Activated CD4-positive, CD25-positive, alpha-beta regulatory T cell (primary cell): ENCODE data around the gene MAPK10.

ENCODE experiments used
- DNase-seq, 4 experiments: peaks; one replicate each; lab custom pipeline; 2025; lab: John Stamatoyannopoulos, UW

MAPK10 gene

DNA sequence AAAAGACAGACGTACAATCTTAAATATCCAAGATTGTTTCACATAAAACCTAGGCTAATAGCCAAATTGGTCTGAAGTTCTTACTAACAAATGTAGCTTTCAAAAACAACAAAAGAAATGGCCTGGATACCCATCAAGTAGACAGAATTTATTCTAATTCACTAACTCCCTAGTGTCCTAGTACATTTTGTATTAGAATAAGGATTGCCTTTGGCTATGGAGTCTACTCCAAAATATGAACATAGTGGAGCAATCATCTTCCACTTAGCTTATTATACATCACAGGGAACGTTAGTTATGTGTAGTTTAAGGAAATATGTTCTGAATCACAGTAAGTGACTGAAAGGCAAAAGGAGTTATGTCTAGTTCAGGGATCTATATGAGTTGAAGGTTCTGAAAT is 81.7 kb downstream of the MAPK10 start:
- no peak for DNase-seq

DNA sequence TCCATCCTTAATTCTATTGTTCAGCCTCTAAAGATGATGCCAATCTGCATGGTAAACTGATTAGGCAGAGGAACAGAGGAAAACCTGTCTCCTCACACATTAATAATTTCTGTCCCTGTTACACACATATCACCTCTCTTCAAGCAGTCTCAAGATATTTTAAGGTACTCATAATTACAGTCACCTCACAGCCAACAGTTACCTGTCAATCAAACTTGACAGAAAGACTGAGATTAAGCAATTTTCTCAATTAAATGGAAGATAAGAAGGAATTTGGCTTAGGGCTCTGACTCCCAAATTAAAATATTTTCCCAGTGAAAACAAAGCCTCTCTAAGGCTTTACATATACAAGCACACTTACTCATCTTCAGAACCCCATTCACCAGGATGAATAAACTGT is 85.2 kb downstream of the MAPK10 start:
- DNase-seq, result no peak

GRCh38 chr4:86272669-86273068 is 87.2 kb downstream of the MAPK10 start:
- no peak for DNase-seq

GRCh38 chr4:86271057-86271456 is 88.8 kb downstream of the MAPK10 start:
- no peak for DNase-seq

DNA sequence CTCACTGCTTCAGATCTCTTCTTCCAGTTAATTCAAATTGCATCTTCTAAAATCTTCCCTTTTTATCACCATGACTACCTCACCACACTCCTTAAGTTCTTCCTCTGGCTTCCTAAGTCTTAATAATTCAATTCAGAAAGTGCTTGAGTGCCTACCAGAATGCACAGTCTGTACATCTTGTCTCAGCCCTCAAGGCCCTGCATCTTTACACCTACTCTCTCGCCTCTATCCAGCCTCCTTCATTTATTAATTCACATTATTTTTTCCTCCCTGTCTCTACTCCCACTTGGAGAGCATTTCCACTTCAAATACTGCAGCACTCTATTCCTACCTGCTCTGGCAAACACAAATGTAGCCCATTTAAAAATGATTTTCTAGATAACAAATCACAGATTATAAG is 90.5 kb downstream of the MAPK10 start:
- no peak for DNase-seq

DNA sequence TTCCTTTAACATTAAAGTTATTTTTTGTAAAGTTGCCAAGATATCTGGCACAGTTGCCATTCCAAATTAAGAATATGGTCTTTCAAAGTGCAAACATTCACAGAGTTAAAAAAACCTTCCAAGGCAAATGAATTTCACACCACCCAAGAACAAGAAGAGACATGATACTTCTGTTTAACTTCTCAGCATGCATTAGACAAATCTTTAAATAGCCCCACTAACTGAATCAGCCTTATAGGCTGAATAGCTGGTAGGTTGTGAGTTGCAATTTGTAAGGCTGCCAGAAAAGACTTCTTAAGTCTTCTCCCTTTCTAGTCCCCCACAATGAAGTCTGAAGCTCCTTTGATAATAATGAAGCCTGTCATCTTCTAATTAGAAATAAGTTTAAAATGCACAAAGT is 95.6 kb downstream of the MAPK10 start:
- no peak for DNase-seq

DNA sequence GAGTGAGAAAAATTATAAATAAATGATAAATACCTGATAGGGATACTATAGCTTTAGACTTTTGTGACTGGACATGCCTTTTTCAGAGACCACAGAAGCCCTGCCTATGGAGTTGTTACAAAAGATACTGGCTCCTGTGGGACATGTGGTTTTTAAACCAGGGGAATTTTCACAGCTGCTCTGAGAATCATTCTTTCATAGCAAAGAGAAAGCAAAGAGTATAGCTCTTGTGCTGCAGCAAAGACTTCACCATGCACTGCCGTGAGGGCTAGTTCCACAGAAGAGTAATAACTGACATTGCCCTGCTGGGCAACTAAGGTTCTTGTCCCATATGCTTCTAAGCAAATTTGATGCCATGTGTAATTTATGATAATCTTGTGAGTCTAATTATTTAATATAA is 98.2 kb downstream of the MAPK10 start:
- DNase-seq, result no peak

DNA sequence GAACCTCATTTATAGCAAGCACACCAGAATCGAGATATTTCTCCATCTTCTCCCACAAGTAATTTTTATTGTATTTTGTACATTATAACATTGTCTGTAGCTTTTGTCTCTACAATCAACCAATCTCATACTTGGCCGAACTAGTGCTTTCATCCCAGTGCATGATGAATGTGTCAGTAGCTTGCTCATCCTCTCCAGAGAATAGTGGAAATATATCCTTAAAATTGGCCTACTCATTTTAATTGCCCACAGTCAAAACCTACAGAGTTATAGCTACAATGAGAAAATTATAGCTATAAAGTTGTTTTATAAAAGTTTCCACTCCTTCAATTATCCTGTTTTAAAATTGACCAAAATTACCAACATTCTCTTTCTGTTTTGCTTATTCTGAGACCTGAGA is 103.8 kb downstream of the MAPK10 start:
- no peak for DNase-seq

DNA sequence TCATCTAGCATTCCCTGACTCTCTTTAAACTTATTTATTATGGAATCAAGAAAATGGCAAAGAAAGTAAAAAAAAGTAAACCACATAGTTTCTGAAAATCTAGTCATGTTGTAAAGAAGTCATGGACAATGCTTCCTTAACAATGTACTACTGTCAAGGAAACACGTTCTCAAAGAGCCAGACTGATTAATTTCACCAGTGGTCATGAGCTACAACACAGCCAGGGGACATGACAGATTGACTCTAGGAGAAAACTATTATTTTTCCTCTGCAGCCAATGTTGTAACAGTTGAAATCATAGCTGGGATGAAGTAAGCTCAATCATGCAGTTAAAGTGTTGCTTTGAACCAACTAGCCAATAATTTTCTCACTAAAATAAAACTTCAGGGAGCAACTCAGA is 109.2 kb downstream of the MAPK10 start:
- no peak for DNase-seq

DNA sequence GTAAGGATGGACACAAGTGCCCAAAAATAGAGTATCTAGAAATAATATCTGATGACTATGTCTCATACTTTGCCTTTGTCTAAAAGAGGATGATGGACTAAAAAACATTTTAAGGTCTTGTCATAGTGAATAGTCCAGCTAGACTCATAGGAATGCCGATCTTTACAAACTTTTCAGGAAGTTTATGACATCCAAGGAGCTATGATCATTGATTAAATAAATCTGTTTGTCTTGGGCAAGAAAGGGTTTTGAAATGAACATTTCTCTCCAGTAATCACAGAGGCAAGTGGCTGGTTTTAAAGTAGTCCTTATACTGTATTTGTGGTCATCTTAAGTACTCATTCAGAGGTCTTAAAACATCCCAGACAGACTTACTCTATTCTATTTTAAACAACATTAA is 109.8 kb downstream of the MAPK10 start:
- no peak for DNase-seq

DNA sequence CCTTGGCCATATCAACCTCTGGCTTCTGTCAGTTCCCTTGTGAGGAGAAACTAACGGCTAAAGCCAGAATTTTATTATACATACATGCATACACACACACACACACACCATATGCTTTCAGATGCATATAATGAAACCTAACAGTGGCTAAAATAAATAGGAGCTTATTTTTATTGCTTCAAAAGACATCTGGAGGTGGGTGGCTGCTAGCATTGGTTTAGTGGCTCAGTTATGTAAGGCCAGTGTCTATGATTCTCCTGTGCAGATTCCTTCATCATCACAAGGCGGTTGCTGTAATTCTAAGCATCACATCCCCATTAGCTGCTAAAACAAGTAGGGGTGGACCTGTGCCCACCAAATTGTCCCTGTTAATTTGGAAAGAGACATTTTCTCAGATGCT is 110.8 kb downstream of the MAPK10 start:
- DNase-seq, result no peak

GRCh38 chr4:86247906-86248305 is 111.9 kb downstream of the MAPK10 start:
- DNase-seq, result no peak

DNA sequence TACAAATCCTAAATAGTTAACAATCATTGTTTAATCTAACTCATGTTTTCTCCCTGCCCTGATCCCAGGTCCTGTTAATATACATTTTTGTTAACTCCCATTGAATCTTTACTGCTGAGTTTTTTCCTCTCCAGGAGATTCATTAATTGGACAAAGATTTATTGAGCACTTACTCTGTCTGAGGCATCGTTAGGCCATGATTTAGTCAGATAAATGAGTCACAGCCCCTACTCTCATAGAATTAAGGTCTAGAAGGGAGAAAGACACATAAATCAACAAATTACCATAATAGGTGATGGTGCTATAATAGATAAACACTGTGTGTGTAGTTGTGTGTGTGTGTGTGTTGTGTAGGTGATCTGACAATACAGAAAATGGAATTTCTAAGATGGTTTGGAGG is 112.5 kb downstream of the MAPK10 start:
- no peak for DNase-seq

GRCh38 chr4:86243750-86244149 is 116.1 kb downstream of the MAPK10 start:
- DNase-seq, result no peak

DNA sequence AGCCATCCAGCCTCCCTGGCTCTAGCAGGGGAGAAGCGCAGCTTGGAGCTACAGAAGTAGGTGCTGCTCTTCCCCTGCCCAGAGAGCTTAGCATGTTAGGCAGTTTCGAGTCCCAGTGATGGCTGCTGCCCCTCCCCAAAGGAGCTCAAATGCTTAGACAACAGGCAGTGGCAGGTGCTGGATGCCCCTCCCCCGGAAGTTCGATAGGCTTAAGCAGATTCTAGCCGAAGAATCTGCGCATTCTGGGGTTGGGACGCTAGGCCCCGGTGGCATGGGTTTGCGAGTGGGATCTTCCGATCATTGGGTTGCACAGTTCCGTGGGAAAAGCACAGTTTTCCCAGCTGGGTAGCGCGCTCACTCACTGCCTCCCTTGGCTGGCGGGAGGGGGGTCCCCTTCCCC is 117.2 kb downstream of the MAPK10 start:
- DNase-seq, result no peak

DNA sequence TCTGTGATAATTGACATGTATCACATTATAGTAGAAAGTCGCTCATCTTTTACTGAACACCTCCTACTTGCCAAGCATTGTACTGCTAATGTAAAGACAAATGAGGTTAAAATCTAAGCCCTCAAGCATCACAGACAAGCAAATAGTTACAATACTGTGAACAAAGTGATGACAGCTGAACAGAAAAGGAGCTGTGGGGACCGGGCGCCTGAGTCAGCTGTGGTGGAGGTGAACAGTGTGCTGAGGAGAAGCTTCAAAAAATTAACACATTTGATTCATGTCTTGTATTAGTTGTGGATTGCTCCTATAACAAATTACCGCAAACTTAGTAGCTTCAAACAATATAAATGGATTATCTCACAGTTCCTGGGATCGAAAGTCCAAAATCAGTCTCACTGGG is 124.3 kb downstream of the MAPK10 start:
- no peak for DNase-seq

- DNase-seq, result no peak
These were observed 126.2 kb downstream of the MAPK10 start for GRCh38 chr4:86233681-86234080.

DNA sequence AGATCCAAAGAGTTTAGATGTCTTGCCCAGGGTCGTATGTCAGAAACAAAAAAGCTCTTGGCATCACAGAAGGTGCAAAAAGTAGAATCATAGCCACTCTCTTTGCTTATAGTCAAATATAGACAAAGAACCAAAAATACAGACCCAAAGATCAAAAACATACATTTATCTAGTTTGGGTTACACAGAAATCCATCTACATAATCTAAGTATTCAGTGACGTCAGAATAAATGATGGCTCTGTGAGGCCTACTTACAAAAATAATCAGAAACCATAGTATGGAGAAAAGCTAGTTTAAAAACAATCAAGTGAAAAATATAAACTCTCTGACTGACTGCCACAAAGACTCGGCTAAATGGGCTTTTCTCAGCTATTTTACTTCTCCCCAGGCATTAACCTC is 126.8 kb downstream of the MAPK10 start:
- no peak for DNase-seq

DNA sequence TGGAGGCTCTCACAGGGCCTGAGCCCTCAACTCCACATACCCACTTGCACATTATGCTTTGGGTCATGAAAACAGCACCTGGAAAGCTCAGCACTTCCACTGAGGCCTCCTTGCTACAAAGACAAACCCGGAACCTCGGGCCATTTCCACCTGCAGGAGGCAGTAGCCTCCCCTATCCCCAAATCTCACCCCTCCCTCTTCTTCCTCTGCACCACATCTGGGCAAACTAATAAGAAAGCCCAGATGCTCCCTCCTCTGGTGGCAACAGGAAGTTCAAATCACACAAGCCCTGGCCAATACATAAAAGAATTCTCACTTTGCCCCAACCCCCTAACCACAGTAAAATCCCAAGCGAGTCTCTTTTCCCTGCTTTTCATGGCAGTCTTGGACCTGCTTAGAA is 136.4 kb downstream of the MAPK10 start:
- no peak for DNase-seq

DNA sequence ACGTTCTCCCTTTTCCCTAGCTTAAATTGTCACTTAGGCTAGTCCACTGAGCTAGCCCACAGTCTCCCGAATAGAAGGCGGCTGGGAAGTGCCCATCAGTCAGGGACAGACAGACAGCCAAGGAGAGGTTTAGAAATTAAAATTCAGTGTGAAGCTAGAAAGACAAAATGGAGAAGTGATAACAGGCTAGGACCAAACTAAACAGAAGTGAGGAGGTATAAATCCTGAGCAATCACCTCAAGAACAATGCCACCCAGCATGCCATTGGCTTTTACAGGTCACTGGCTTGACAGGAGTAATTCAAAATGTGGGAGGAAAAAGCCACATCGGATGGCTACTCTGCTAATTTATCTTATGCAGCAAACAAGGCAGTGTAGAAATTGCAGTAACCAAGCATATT is 138.9 kb downstream of the MAPK10 start:
- DNase-seq, result no peak

DNA sequence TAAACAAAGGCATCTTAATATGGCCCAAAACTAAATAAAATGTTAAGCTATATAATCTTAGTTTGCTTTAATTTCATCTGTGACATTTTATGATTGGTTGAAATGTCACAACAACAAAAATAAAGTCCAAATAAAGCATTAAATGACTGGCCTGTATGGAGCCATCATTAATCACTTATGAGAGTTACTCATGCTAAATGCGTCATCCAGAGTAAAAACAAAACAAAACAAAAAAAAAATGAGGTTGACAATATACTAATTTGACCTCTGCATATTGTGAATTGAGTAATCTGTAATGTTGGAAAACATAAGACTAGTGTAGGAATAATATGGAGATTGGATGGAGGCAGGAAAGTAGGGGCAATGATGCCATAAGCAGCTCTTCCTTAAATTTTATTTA is 139.7 kb downstream of the MAPK10 start:
- no peak for DNase-seq

- no peak for DNase-seq
These were observed 140.9 kb downstream of the MAPK10 start for GRCh38 chr4:86218746-86219473.

DNA sequence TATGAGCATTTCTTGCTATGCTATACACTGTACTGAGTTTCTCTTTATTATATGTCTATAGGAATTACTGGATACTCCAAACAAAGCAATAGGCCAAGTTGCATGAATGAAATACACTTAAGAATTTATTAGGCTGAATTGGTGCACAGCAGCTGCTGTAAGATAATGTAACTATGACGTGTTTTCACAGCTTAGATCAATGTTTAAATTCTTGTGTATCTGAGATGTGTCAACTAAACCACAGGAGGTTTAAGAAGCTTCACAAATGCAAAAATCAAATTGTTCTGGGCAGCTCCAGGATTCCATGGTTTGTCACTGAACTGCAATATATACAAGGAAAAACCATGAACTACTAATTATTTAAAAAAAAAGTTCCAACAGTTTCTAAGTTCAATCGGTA is 156.7 kb downstream of the MAPK10 start:
- no peak for DNase-seq

DNA sequence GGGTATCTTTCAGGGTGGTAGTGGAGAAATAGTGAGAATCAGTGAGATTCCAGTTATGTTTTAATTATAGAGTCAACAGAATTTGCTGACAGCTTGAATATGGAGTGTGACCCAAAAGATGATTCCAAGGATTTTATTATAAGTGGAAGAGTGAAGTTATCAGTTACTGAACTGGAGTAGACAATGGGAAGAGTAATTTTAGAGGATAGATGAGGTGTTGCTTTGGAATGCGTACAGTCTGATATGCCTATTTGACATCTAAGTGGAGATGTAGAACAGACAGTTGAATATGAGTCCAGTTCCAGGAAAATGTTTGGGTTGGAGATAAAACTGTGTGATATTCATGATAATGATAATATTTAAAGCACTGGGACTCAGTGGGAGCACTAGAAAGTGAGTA is 174.2 kb downstream of the MAPK10 start:
- DNase-seq, result no peak

DNA sequence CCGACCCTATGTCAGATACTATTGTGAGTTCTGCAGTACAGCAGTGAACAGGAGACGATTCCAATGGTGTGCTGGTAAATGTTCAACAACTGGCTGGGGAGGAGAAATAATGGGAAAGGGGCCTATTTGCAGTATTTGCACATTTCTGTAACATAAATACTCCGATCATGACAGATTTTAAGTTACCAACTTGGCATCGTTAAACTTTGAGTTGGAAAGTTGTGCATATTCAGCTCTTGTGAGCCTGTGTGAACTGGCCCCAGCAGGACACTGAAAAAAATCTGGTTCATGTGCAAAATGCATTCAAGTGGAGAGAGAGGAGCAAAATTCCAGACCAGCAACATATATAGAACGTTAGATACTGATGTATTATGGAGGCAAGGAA is 175.0 kb downstream of the MAPK10 start:
- no peak for DNase-seq
